HG03097 (cell line): Measurements from ENCODE around the gene RAB40AL.
"Not testable (repeated sequence)": the region's sequence is repeated elsewhere in the genome, so short reads cannot be mapped to it uniquely, and the experiment has no call there.

Experiments
- ATAC-seq: cut with Tn5 transposase; IDR thresholded peaks from one replicate; pipeline ENCODE4 v1.9.1; 2021; ENCODE audit not compliant: unreplicated experiment, low FRiP score

The RAB40AL gene, protein sequence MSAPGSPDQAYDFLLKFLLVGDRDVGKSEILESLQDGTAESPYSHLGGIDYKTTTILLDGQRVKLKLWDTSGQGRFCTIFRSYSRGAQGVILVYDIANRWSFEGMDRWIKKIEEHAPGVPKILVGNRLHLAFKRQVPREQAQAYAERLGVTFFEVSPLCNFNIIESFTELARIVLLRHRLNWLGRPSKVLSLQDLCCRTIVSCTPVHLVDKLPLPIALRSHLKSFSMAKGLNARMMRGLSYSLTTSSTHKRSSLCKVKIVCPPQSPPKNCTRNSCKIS

DNA sequence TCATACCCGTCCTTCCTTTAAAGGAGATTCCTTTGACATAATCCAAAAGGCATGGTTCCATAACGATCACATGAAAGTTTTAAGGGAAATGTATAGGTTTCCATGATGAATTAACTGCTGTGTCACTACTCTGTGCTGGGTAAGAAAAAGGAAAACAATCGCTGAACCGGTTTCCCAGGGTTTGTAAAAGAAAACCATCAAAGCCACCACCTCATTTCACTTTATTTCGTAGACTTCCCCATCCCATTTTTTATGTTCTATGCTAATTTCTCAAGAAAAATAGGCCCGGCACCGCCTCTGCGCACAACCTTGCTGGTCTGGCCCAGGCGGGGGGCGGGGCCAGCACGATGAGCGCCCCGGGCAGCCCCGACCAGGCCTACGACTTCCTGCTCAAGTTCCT, at the start of gene RAB40AL:
RAB40AL (plus strand) TSS at position 301 of the 400 bp plus-strand sequence; CDS start at position 348, 47 bp downstream.
- ATAC-seq, result not testable (repeated sequence)

DNA sequence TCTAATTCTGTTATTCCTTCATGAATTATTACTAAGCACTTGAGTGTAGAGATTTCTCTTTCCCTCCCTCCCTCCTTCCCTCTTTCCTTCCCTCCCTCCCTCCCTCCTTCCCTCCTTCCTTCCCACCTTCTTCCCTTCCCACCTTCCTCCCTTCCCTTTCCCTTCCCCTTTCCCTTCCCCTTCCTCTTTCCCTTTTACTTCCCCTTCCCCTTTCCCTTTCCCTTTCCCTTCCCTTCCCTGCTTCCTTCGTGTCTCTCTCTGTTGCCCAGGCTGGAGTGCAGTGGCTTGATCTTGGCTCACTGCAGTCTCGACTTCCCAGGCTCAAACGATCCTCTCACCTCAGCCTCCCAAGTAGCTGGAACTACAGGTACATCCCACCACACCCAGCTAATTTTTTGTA, 49.4 kb upstream of the RAB40AL start:
- no peak for ATAC-seq

DNA sequence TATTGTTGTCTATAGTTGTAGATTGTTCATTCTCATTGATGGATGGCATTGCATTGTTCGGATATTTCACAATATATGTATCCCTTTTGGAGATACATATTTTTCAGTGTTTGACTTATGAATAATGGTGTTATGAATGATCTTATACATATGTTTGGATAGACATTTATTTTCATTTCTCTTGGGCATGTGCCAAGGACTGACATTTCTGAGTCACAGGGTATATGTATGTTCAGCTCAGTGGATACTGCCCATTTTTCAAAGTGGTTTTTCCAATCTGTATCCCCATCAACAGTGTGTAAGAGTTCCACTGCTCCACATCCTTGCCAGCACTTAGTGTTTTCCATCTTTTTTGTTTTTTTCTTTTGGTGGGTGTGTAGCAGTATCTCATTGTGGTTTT, 45.0 kb upstream of the RAB40AL start:
- no peak for ATAC-seq

DNA sequence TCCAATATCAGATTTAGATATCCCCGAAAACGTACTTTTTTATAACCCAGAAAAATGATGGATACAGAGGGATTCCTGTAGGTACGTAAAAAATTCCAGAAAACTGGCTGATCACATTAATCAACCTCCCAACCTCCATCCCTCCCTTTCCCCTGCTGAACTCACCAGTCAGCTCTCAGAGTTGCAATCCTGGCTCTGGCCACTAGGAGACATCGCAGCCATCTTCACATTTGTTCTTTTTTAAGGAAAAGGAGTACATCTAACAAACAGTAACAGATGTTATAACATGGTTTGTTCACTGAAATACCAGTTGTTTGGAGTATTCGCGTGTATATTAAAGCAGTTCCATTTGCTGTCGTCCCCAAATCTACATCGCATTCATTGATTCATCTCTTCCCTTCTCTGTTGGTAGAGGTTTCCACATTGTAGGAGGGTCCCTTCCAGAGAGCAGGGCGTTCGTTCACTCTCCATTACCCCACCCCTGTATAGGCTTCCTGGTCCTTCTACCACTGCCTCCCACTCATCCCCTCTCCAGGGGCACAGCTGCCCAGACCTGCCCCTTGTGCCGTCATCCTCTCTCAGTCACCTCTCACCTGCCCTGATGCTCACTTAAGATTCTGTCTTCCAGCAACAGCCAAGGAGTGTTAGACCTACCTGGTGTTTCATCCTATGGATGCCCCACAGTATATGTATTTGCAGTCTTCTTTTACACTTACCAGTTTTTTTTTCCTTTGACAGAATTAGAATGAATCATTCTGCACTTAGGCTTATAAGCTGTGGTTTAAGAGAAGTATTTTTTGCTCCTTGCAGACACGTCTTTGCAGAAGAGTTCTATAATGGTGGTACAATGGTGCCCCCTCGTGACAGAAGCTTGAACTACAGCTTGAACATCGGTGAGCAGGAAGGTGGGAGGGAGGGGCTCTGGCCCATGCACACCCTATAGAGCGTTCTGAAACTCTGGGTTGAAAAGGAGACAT, 36.8 kb upstream of the RAB40AL start:
- peak; percentile 63 for ATAC-seq

DNA sequence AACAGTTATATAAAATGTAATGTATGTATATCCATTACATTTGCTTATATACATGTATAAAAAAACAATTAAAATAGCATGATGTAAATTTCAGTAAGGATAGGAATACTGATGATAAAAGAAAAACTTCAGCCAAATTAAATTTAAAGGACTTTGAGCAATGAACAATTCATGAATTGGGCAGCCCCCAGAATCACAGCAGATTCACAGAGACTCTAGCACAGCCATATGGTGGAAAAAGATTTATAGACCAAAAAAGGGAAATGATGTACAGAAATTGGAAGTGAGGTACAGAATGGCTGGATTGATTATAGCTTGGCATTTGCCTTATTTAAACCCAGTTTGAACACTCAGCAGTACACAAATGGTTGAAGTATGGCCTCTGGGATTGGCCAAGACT, 34.7 kb upstream of the RAB40AL start:
- ATAC-seq, result no peak

DNA sequence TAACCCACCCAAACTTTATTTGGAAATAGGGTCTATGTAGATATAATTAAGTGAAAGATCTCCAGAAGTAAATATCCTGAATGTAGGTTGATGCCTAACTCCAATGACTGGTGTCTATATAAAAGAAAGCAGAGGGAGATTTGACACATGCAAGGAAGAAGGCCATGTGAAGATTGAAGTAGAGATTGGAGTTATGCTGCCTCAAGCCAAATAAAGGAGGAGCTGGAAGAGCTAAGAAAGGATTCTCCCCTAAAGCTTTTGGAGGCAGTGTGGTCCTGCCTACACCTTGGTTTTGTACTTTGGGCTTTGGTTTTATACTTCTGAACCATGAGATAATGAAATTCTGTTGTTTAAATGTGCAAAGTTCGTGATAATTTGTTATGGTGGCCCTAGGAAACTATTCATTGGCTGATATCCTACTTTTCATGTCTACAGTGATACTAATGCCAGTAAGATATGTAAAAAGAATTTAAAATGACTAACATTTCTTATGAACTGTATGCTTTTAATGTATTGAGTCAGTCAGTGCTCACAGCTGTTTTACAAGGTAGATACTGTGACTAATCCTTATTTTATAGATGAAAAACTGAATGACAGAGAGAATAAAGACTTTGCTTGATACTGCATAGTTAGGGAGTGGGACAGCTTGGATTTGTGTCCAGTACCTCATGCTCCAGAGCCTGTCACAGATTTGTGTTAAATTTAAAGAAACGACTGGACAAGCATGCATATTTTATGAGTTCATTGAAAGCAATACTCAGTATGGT, 5.9 kb upstream of the RAB40AL start:
- ATAC-seq, result no peak

DNA sequence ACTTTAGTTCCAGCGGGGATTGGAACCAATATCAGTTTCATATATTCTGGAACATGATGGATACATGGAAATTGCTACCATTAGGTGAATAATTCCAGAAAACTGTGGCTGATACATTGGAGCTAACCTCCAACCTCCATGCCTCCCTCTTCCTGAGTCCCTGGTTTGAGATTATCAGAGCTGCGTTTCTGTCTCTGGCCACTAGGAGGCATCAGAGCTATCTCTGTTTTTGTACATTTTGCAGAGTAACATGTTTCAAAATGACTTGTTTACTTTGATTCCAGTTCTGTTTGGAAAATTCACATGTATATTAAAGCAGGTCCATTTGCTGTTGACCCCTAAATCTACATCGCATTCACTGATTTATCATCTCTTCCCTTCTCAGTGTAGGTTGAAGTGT, 2.4 kb upstream of the RAB40AL start:
- ATAC-seq, result no peak

DNA sequence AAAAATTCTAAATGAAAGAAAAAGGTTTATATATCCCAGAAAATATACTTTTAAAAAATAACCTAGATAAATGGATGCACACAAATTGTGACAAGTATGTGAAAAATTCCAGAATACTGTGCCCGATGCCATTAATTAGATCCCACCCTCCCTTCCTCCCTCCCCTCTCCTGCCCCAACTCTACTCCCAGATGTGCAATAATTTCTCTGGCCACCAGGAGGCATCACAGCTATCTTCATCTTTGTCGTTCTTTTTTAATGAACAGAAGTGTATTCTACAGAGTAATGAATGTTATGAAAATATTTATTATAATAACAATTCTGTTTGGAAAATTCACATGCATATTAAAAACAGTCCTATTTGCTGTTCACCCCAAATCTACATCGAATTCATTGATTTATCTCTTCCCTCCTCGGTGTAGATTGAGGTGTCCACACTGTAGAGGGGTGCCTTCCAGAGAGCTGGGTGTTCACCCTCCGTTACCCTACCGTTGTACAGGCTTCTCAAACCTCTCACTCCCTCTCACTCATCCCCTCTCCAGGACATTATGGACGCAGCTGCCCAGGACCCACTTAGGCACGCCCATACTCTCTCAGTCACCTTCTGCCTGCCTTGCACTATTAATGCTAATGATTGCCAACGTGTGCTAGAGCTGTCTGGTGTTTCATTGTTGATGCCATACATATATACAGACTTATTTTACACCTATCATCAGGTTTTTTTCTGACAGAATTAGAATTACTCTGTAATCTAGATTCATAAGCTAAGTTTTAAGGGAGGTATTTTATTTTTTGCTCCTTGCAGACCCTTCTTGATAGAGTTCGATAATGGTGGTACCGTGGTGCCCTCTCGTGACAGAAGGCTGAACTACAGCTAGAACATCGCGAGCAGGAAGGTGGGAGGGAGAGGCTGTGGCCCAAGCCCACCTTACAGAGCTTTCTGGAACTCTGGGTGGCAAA, 14.1 kb downstream of the RAB40AL start:
- ATAC-seq, result peak; percentile 64

DNA sequence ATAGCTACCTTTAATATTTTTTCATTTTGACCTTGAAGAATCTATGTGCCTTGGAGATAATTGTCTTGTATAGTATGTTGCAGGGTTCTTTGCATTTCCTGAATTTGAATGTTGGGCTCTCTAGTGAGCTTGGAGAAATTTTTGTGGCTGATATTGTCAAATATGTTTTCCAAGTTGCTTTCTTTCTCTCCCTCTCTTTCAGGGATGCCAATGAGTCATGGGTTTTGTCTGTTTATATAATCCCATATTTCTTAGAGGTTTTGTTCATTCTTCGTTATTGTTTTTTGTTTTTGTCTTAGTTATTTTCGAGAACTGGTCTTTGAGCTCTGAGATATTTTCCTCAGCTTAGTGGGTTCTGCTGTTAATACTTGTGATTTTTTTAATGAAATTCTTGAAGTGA, 20.7 kb downstream of the RAB40AL start:
- ATAC-seq, result no peak

DNA sequence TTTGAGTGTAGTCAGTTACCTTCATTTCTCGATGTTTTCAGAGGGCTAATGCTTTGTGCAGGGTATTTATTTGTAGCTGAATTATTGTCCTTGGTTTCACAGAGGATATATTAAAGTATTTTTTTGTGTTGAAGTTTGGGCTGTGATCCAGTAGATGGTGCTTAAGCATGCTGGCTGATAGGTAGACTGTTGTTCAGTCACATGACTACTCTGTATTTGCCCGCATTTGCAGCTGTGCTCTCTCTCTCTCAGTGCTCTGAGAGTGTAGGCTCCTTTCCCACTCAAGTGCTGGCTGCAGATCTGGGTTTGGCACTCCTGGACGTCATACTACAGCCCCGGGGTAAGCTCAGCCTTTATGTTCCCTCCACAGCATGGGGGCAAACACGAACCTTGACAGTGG, 21.7 kb downstream of the RAB40AL start:
- ATAC-seq, result no peak

DNA sequence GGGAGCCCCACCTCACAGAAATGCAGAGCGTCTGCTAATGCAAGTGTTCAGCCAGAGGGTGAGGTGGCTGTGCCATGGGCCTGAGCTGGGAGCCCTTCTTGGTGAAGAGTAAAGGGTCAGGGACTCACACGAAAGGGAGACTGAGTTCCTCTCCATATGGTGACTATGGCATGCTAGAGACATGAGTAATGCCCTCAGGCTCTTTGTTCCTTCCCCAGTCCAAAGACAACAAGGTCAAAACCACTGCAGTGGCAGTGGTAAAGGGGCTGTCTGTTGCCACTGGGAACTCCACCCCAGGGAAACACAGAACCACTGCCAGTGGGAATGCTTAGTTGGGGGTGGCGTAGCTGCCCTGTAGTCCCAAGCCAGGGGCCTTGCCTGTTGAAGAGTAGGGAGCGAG, 22.4 kb downstream of the RAB40AL start:
- ATAC-seq, result no peak

DNA sequence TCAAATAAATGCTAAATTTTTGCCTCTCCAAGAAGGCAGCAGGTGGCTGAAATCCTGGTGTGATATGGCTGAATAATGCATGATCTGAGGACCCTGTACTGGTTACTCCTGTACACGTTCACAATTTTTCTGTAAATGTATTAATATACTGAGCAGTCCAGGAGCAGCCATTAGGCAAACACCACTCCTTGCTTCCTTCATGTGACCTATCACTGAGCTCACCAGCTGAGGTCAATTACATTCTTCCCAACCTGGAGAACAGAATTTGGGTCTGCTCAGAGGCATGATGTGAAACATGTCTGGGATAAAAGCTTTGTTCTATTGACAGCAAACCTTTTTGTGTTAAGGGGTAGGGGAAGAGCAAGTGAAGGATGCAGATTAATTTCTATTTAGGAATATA, 26.9 kb downstream of the RAB40AL start:
- no peak for ATAC-seq

DNA sequence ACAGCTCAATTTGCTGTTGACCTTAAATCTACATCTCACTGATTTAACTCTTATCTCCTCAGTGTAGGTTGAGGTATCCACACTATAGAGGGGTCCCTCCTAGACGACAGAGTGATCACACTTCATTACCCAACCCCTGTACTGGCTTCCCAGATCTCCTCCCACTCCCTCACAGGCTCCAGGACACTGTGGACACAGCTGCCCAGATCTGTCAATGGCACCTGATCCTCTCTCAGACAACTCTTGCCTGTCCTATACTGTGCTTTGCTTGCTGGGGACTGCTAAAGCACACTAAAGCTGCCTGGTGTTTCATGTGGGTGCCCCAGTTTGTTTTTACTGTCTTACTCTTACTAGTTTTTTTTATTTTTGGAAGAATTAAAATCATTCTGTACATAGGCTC, 27.9 kb downstream of the RAB40AL start:
- ATAC-seq, result no peak

DNA sequence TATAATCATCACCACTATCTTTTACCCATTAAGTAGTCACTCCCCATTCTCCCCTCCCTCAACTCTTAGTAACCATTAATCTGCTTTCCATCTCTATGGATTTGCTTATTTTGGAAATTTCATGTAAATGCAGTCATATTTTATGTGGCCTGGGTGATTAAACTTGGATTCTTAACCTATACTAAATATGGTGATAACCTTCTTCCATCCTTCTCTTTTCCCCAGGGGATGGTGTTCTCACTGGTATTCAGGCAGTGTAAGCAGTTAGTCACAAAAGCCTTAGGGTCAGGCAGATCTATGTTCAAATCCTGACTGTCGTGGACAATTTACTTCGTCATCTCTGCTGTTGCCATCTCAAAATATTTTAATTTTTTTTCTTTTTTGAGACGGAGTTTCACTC, 29.6 kb downstream of the RAB40AL start:
- no peak for ATAC-seq

DNA sequence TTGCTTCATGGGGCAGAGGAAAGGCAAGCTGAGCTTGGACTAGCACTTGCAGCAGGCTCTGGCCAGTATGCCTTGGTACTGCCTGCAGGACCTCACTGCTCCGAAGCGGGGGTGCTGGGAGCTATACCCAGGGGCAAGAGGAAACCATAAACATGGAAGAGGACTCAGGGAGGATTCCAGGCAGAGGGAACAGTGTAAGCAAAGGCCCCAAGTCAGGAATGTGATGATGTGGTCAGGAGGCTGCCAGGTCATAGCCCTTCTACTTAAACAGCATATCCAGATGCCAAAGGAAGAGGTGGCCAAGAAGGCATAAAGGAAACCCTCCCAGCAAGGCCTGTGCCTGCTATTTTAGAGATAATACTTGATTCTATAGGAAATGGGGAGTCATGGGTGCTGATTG, 31.1 kb downstream of the RAB40AL start:
- no peak for ATAC-seq

DNA sequence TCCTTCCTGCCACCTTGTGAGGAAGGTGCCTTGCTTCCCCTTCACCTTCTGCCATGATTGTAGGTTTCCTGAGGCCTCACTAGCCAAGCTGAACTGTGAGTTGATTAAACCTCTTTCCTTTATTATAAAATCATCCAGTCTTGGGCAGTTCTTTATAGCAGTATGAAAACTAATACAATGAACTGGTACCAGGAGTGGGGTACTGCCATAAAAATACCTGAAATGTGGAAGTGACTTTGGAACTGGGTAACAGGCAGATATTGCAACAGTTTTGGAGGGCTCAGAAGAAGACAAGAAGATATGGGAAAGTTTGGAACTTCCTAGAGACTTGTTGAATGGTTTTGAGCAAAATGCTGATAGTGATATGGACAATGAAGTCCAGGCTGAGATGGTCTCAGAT, 34.5 kb downstream of the RAB40AL start:
- not testable (repeated sequence) for ATAC-seq

DNA sequence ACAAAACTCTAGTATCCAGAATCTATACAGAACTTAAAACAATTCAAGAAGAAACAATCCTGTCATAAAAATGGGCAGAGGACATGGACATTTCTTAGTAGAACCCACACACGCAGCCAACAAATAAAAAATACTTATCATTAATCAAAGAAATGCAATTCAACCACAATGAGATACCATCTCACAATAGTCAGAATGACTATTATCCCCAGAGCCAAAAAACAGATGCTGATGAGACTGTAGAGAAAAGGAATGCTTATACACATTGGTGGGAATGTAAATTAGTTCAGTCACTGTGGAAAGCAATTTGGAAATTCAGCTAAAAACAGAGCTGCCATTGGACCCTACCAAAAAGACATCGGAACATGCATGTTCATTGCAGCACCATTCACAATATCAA, 37.9 kb downstream of the RAB40AL start:
- ATAC-seq, result no peak

DNA sequence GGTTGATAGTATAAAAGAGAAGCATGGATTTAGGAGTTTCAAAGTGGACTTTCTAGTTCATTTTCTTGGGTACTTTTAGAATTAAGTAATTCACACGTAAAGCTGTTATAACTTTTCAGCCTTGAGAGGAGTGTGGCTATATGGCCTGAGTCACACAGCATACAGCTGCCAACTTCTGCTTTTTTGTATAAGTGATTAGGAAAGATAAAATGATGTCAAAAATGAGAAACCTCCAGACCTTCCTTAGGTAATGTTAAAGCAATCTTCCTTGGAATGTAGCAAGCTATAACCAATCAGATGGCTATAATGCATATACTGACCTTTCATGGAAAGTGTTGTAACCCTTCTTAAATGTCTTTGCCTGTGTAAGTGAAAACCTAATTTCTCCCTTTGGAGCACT, 39.2 kb downstream of the RAB40AL start:
- no peak for ATAC-seq

DNA sequence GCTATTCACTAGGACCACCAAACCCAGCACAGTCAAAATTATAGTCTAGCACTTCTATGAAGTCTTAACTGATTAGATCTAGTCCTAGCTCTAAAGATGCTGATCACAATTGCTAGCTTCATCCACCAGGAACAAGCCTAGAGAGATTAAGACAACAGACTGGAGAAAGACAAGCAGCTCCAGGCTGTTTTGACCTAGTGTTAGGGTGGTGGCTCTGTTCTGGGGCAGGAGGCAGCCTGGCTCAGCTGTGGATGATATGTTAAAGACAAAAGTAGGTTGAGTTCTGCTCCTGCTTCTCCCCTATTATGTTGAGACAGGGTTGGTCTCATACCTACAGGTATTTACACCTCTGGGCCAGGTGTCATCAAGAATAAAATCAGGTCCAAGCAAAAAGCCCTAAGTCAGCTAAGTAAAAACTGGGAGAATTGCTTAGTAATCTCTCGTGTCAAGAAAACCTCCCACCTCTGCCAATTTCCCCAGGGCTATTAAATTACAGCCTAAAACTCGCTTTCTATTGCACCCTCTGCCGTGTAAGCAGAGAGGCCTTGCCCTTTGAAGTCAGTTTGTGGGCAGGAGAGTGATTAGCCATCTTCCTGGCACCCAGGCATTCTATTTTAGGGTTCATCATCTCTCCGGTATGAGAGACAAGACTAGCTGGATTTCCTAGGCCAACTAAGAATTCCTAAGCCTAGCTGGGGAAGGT, 39.9 kb downstream of the RAB40AL start:
- ATAC-seq, result no peak
